Measurements from ENCODE around the gene CATSPER3. TPM values are rescaled to one million over a fixed set of nuclear protein-coding genes. Genes with fewer than 3 reads are reported as not detected.

The CATSPER3 gene
- total RNA-seq, 1 experiment from 2014 or later = 1.7 TPM

- no peaks in the 10 kb centered on the region for H4K20me1 ChIP-seq (ENCODE audit: insufficient read depth)
- peaks cover 16 to 30% of the 10 kb centered on the region in 2 experiments for H3K4me1 ChIP-seq (ENCODE audit: control insufficient read depth in 1 of 2, insufficient read depth in 2 of 2, low read length in 2 of 2)
- TSS peak; percentile 58 for BruUV-seq (replicated peaks)
- RAD21 ChIA-PET (ENCODE audit: low non-redundant PET in 1 of 2, low total read pairs in 2 of 2, uncharacterized antibody in 2 of 2, unreplicated experiment in 2 of 2) = no interaction called here
- H3K27me3 ChIP-seq (ENCODE audit: insufficient read depth, low read length) = no peaks in the 10 kb centered on the region
- H3K9me2 ChIP-seq (ENCODE audit: insufficient read depth) = no peaks in the 10 kb centered on the region
- intact Hi-C loops (cut with micrococcal nuclease) = loop anchor here (2.0 to 5.0 kb wide), 2 partner anchors 109 to 155 kb away; no protein-coding TSS in a partner anchor
- peak overlapping the region; percentile 91 for H3K27ac ChIP-seq (ENCODE audit: low read depth, low read length)
- H3K79me2 ChIP-seq (ENCODE audit: insufficient read depth, low read length) = peaks cover 58% of the 10 kb centered on the region
- ATAC-seq = no peak
- POLR2A ChIA-PET = no interaction called here
- CTCF ChIA-PET = no interaction called here
- H2AFZ ChIP-seq (ENCODE audit: low read depth, low read length, poor library complexity, severe bottlenecking) = no peak overlapping the region
- DNase-seq (ENCODE audit: low read depth, low spot score) = no peak
- H3K36me3 ChIP-seq (ENCODE audit: control insufficient read depth in 1 of 2, insufficient read depth in 2 of 2, low read length in 2 of 2) = peaks cover 0 to 3% of the 10 kb centered on the region in 2 experiments; a peak in 1 of 4 replicates
- TF ChIP-seq EZH2phosphoT487 (IDR thresholded peaks at IDR 0.05; ENCODE audit: borderline replicate concordance) (no peak), ZFX (IDR thresholded peaks at IDR 0.05) (no peak), TCF7L2 (IDR thresholded peaks at IDR 0.05; ENCODE audit: borderline replicate concordance, extremely low read depth, insufficient read depth, insufficient read length) (no peak), EZH2 (IDR thresholded peaks at IDR 0.05) (no peak), FOSL1 (IDR thresholded peaks at IDR 0.05; ENCODE audit: low read depth) (no peak), ELF1 (IDR thresholded peaks at IDR 0.05; ENCODE audit: borderline replicate concordance, low read depth) (no peak)
- peak overlapping the region; percentile 97 for H3K9ac ChIP-seq (ENCODE audit: low read length)
- H3K4me3 ChIP-seq (replicated peaks in 1 of 2; ENCODE audit: low read depth in 1 of 2, low read length in 2 of 2) = peak overlapping the region; percentile 92 to 100
- peak overlapping the region; percentile 97 for H3K4me2 ChIP-seq (ENCODE audit: low read length)
- H3K9me3 ChIP-seq (ENCODE audit: control insufficient read depth in 1 of 2, insufficient read depth in 1 of 2, low read depth in 1 of 2, low read length in 2 of 2) = no peaks in the 10 kb centered on the region
These were observed 64.3 kb downstream of the CATSPER3 start for GRCh38 chr5:135031813-135032694.

- intact Hi-C loops (cut with micrococcal nuclease) = loop anchor here (2.0 to 5.0 kb wide), 2 partner anchors 108 to 155 kb away; no protein-coding TSS in a partner anchor
- H3K27me3 ChIP-seq (ENCODE audit: insufficient read depth, low read length) = no peaks in the 10 kb centered on the region
- no peak for DNase-seq (ENCODE audit: low read depth, low spot score)
These were observed 64.9 kb downstream of the CATSPER3 start for GRCh38 chr5:135032695-135032998.

More at GRCh38 chr5:135032695-135032998, 64.9 kb downstream of the CATSPER3 start:
- H3K36me3 ChIP-seq (ENCODE audit: control insufficient read depth in 1 of 2, insufficient read depth in 2 of 2, low read length in 2 of 2) = peaks cover 0 to 3% of the 10 kb centered on the region in 2 experiments; a peak in 1 of 4 replicates
- POLR2A ChIA-PET = no interaction called here
- ATAC-seq = no peak
- peak overlapping the region; percentile 97 for H3K9ac ChIP-seq (ENCODE audit: low read length)
- H3K4me1 ChIP-seq (ENCODE audit: control insufficient read depth in 1 of 2, insufficient read depth in 2 of 2, low read length in 2 of 2) = peaks cover 16 to 36% of the 10 kb centered on the region in 2 experiments
- H3K79me2 ChIP-seq (ENCODE audit: insufficient read depth, low read length) = peaks cover 55% of the 10 kb centered on the region
- H3K9me3 ChIP-seq (ENCODE audit: control insufficient read depth in 1 of 2, insufficient read depth in 1 of 2, low read depth in 1 of 2, low read length in 2 of 2) = no peaks in the 10 kb centered on the region
- RAD21 ChIA-PET (ENCODE audit: low non-redundant PET in 1 of 2, low total read pairs in 2 of 2, uncharacterized antibody in 2 of 2, unreplicated experiment in 2 of 2) = interaction anchor here in 1 of 2 experiments (1.1 kb wide), 1 partner anchor 158 kb away, joined by 4 read pairs; no protein-coding TSS in a partner anchor
- H3K4me3 ChIP-seq (replicated peaks in 1 of 2; ENCODE audit: low read depth in 1 of 2, low read length in 2 of 2) = peak overlapping the region; percentile 92 to 100
- CTCF ChIA-PET = no interaction called here
- H4K20me1 ChIP-seq (ENCODE audit: insufficient read depth) = no peaks in the 10 kb centered on the region
- peak overlapping the region; percentile 97 for H3K4me2 ChIP-seq (ENCODE audit: low read length)
- H3K27ac ChIP-seq (ENCODE audit: low read depth, low read length) = peak overlapping the region; percentile 91
- H2AFZ ChIP-seq (ENCODE audit: low read depth, low read length, poor library complexity, severe bottlenecking) = no peak overlapping the region
- BruUV-seq (replicated peaks) = no TSS peak
- H3K9me2 ChIP-seq (ENCODE audit: insufficient read depth) = no peaks in the 10 kb centered on the region
- TF ChIP-seq TCF7L2 (IDR thresholded peaks at IDR 0.05; ENCODE audit: borderline replicate concordance, extremely low read depth, insufficient read depth, insufficient read length) = no peak
- no peak for TF ChIP-seq RAD21 (IDR thresholded peaks at IDR 0.05; ENCODE audit: low read depth)
- no peak for TF ChIP-seq SP1 (IDR thresholded peaks at IDR 0.05; ENCODE audit: low read depth)
- TF ChIP-seq, protein P1, sequence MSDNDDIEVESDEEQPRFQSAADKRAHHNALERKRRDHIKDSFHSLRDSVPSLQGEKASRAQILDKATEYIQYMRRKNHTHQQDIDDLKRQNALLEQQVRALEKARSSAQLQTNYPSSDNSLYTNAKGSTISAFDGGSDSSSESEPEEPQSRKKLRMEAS (IDR thresholded peaks at IDR 0.05) = no peak
- TF ChIP-seq POLR2AphosphoS5 (IDR thresholded peaks at IDR 0.05; ENCODE audit: low read depth, low read length) = no peak
- TF ChIP-seq JUND (IDR thresholded peaks at IDR 0.05) = no peak
- TF ChIP-seq CEBPB (IDR thresholded peaks at IDR 0.05; ENCODE audit: low read depth) = no peak
- TF ChIP-seq SRF (IDR thresholded peaks at IDR 0.05; ENCODE audit: low read depth) = no peak

Data from HCT116 (cell line).